Measurements from ENCODE around the gene DYDC2.
"Not testable (repeated sequence)": the region's sequence is repeated elsewhere in the genome, so short reads cannot be mapped to it uniquely, and the experiment has no call there.

Gene DYDC2

DNA sequence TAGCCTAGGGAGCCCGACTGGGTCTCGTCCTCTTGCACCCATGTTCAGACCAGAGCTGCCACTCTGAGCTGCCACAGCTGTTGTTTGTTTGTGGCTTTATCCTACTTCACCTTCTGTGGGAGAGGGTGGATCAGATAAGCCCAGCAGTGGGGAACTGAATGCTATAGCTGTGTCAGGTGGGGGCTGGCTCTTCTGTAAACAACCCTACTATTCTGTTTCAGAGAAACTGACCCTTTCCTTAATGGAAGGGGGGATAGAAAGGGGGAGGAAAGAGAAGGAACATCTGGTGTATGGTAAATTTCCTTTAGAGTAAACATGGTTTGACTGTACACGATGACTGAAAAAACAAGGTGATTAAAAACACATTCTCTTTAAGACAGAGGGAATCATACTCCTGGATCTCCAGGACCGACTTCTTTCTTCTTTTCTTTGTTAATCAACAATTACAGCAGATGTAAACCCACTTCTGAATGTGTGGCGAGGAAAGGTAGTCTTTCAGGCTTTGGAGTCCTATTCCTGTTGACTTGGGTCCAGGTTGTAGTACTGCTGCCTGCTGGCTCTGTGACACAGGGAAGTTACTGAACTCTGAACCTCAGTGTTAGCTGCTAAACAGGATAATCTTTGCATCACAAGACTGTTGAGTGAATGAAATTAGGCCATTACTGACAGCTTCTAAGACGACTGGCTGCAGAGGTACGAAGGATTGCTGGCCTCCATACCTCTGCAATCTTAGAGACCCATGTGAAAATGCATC, 57.7 kb downstream of the DYDC2 start:
- no peak for DNase-seq

DNA sequence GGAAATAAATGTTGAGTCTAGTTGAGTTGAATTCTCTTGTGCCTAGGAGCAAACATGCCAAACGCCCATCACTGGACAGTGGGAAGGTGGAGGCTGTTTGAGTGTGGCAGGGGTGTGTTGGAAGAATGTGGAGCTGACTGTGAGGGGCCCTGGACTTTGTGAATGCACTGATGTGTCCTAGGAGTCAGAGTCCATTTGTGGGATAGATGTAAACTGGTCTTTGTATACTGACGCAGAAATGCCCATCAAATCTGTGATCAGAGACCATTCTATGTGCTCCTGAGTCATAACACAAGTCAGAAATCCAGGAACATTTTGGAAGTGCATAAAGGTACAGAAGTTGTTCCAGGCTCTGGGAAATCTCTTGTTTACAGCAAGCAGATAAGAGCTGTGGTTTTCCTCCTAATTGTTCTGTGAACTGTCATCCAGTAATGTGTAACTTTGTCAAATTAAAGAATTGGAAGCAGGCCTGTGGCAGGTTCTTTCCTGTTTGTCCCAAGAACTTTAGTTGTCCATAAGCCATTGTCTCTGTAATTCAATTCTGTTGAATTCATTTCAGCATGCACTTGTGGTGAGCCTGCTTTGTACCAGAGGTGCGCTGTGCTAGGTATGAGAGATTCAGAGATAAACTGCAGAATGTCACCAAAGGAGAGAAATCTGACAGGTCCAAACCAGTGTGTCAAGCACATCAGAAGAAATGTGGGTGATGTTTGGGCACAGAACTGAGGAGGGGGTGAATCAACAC, 59.3 kb downstream of the DYDC2 start:
- no peak for DNase-seq

DNA sequence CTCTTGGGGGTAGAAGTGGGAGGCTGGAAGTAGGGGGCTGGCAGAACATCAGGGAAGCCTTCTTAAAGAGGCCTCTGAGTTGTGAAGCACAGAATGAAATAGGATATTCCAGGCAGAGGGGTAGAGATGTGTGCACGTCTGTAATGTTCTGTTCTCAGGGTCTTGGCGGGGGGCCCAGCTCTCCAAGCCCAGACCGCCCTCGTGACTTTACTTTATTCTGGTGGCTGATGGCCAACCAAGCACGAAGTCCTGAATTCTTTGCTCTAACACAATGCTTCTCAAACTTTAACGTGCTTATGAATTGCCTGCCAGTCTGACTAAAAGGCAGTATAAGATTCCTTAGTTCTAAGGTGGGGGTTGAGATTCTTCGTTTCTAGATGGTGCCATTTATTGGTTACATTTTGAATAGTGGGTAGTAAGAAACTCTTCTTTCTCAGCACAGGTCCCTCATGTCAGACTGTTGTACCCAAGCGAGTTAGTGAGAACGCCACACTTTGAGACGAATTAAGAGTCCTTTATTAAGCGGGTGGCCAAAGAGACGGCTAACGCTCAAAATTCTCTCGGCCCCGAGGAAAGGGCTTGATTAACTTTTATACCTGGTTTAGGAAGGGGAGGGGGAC, 60.0 kb downstream of the DYDC2 start:
- no peak for DNase-seq

DNA sequence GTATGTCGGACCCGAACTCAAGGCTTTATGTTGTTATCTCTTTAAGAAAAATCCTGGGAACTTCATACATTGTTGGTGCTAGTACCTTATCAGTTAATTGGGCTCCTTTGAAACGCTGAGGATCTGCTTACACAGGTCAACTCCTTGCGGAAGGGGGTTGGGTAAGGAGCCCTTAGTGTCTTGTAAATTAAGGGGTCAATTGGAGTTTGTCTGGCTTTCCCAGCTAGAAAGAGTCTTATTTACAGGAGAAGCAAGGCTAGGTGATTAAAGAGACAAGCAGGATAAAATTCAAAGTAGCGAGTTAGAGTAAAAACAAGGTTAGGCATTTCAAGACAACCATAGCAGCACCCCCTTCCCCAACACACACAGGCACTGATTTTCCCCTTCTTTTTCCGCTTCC, 60.7 kb downstream of the DYDC2 start:
- DNase-seq = not testable (repeated sequence)

All from NCI-H2227 treated with DMSO at 0.1 percent for 48 hours (cell line).